HG02642 (cell line): Measurements from ENCODE around the gene TBC1D22A.

ENCODE experiments used
- ATAC-seq: cut with Tn5 transposase; IDR thresholded peaks from one replicate; pipeline ENCODE4 v1.9.1; 2021; ENCODE audit warnings: mild to moderate bottlenecking; ENCODE audit not compliant: unreplicated experiment, poor library complexity

Gene TBC1D22A

DNA sequence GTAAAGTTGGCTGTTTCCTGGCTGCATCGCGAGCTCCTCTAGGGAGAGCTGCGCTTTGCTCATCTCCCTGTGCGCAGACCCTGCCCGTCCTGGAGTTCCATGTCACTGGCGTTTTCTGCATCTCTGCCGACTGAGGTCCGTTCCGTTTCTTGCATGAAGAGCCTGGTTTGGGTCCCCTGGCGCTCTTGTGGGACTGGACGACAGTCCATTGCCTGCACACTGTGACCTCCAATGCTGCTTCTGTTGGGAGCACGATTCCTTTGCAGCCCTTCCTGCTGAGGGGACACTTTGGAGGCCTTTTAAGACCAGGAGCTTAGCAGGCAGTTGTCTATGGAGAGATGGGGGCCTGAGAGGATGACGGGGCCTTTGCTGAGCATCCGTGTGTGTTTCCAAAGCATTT lies 90.3 kb downstream of the TBC1D22A start:
- ATAC-seq, result no peak

DNA sequence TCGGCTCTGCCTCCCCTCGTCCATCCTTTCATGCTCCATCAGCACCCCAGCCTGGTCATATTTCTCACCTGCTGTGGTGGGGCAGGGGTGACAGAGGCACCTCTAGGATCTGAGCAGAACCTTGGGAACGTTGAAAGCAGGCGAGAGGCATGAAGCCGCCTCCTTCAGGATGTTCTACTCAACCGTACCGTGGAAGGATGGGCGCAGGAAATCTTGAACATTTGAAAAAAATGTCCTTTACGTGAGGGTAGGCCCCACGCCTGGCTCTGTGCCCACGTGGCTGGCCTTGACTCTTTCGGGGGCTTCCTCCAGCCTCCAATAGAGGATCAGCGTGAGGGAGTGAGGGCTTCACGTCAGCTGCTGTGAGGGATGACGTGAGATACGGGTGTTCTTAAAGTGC lies 90.7 kb downstream of the TBC1D22A start:
- ATAC-seq, result no peak

DNA sequence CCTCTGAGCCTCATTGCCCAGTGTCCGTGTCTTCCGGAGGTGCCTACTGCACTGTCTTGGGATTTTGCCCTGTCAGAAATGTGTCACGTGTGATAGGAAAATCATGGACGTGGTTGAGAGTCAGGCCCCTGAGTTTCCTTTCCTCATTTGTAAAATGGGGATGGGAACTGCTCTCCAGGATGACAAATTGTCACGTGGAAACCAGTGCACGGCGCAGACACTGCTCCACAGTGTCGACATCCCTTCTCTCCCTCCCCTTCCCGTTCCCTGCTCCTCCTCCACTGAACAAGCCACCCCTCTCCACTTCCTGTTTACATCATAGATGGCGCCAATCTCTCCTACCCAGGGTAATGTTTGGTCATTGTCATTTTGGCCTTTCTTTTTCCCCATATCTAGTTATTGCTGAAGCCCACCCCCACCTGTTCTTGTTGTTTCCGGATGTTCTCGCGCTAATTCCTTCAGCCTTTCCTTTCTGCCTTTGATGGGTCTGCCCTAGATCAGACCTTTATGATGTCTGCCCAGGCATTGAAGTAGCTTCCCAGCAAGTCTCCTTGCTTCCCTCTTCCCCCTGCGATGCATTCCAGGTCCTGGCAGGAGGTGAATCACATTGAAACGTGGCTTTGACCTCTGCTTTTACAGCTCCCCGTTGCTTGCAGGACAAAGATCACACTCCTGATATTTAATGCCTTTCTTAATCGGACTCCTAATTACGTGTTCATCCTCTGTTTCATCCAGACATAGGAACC lies 91.8 kb downstream of the TBC1D22A start:
- no peak for ATAC-seq

DNA sequence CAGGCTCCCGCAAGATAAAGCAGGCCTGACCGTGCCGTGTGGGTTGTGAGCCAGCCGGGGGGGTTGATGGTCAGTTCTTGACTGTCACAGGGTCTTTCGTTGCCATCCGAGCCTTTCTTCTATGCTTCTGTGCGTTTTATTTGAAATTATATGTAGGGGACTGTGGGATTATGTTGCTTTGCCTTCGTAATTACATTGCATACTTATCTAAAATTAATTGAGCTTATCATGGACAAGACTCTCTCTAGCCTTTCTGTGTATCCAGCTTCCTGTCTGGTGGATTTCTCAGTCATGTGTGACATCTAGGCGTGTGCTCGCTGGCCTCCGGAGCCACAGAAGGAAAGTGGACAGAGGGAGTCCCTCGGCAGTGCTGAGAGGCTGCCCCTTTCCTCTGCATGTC lies 93.2 kb downstream of the TBC1D22A start:
- ATAC-seq, result no peak

DNA sequence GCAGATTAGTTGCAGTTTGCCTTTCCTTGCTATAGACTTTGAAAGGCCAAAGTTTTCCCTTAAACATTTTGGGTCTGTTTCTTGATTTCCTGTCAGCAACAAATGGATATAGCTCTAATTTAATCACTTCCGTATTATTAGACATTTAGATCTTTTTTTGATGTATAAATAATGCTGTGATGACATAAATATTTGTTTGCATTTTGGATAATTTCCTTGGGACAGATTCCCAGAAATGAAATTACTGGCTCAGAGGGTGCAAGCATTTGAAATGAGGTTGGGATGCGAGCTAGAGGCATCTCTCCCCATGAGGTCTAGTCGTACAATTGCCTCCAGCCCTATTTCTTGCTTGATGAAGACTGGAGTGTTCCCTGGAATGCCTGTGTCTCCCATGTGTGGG lies 94.2 kb downstream of the TBC1D22A start:
- ATAC-seq, result no peak

DNA sequence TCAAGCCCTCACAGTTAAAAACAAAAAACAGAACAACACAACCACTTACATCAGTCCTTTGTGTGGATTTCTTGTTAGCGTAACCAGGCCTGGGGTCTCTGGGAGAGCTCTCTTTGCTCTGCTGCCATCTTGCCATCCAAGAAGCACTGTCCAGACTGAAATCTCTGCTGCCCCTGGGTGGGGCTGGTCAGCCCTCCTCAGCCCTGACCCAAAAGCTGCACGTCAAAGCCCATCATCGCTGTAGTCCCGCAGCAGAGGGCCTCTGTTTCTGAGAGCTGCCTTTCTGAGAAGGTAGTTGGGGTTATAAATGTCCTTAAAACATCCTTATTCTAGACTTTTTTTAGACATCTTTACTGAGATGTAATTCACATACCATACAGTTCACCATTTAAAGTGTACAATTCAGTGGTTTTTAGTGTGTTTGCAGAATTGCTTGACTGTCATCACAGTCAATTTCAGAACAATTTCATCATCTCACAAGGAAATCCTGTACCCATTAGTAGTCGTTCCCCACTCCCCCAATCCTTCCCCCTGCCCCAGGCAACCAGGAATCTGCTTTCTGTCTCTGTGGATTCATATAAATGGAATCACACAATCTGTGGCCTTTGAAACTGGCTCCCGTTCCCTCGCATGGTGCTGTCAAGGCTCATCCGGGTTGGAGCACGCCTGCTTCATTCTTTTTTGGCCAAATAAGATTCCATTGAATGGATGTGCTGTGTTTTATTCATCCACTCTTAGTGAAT lies 94.9 kb downstream of the TBC1D22A start:
- ATAC-seq, result no peak

DNA sequence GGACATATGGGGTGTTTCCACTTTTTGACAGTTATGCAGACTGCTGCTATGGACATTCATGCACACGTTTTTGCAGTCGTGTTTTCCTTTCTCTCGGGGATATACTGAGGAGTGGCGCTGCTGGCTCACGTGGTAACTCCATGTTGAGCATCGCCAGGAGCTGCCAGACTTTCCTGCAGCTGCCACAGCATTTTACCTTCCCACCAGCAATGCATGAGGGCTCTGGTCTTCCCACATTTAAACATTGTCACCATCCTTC lies 95.4 kb downstream of the TBC1D22A start:
- no peak for ATAC-seq

DNA sequence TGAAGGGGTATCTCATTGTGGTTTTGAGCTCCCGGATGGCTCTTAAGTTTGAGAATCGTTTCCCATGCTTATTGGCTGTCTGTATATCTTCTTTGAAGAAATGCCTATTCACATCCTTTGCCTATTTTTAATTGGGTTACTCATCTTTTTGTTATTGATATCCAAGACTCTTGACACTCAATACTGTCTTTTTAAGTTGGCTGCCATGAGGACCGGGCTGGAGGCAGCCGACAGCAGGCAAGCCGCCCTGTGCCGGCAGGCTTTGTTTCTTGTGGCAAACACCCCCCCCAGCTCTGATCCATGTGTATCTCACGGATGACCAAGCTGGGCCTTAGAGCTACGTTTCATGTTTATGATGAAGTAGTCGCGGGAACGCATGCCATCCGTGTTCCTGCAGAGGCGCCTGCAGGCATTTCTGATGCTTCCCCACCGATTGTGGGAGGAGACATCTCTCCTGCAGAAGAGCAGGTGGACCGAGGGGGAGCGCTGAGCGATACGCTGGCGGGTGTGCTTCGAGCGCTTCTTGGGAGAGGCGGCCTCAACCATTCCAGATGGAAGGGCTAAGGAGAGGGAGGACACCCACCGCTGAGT lies 95.8 kb downstream of the TBC1D22A start:
- no peak for ATAC-seq

DNA sequence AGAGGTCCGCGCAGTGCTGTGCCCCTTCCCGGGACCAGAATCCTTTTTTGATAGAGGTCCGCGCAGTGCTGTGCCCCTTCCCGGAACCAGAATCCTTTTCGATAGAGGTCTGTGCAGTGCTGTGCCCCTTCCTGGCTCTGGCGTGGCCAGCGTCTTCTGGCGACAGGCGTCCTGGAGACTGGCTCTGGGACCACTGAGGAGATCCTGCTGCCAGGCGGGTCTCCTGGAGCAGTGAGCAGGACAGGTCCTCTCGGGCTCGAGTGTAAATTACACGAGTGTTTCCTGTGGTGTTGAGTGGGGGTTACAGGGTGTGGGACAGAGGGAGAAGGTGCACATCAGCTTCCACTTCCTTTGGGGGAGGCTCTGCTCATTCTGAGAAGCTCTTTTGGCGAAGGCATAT lies 98.1 kb downstream of the TBC1D22A start:
- ATAC-seq, result no peak

DNA sequence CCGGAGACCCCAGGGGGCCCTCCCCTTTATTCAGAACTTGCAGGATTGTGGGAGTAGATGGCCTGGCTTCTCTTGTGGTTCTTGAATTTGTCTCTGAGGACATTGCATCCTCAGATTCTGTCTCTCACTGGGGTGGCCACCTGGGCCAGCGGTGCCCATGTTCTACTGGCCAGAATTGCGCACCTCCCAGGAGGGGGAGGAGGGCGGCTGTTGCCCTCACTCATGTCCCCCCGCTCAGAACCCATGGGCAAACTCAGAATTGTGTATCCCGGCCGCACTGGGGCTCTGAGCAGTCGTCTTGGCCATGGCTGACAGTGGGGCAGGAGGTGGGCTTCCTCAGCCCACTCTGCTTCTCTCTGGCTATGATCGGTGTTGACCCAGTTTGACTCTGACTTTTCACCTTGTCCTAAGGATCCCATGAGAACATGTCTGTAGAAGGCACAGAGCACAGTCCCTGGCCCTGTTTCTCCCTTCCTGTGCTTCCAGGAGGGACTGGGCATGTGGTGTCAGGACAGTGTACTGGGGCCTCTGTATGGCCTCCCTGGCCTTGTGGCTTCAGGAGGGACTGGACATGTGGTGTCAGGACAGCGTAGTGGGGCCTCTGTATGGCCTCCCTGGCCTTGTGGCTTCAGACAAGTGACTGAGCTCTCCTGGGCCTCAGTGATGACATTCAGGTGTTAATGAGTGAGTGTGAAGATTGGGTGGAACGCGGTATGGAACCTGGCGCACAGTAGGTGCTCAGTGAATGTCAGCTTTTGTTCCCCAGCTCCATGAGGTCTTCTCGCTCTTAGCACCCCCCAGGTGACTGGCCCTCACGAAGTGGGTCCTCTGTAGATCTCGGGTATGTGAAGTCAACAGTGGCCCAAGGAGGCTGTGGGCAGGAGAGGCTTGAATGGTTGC lies 99.3 kb downstream of the TBC1D22A start:
- ATAC-seq, result no peak

DNA sequence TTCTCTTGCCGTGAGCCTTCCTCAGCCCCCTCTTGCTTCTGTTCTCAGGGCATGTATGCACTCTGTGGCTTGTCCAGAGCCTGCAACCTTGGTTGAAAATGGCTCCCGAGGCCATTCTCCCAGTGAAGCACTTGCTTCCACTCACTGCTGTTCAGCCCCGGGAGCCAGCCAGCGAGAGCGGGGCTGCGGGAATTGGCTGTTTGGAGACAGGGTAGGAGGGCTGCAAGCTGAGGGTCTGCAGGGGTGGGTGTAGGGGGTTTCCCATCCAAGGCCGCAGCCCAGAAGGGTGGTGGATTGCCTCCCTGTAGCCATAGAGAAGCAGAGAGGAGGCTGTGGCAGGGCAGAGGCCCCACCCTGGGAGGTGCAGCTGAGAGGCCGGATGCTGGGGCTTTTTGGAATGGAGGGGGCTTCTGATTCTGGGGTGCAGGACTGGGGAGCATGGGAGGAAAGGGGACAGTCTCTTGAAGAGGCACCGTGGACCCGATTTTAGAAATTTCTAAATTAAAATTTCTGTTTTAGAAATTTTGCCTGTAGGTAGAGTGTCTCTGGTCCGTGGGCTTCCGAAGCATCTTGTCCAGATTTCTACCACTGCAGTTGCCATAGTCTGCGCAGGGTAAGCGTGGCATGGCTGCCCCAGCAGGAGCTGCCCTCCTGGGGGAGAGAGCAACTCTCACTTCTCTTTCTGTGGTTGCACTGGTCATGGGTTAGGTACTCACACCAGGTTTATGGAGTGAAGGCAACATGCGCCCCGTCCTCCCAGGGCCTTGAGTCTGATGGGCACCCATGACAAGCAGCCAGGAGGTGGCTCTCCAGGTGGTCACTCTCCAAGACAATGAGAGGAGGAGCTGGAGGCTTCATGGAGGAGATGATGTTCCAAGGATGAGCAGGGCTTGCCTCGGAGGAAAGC lies 100.2 kb downstream of the TBC1D22A start:
- no peak for ATAC-seq

DNA sequence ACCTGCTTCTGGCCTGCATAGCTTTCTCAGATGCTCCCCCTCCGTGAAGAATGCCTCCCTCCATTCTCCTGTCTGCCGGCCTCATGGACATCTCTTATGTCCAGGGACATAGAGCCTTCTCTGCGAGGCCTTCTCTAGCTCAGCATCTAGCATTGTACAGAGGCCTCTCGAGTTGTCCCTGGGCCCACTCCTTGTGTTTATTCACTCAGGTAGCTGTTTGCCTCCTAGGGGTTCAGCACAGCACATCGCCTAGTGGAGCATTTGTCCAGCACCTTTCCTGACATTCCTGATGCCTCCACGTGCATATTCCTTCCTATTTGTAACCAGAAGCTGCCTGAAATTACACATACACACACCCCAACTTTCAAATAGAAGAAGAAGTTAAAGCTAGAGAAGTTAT lies 101.3 kb downstream of the TBC1D22A start:
- no peak for ATAC-seq

DNA sequence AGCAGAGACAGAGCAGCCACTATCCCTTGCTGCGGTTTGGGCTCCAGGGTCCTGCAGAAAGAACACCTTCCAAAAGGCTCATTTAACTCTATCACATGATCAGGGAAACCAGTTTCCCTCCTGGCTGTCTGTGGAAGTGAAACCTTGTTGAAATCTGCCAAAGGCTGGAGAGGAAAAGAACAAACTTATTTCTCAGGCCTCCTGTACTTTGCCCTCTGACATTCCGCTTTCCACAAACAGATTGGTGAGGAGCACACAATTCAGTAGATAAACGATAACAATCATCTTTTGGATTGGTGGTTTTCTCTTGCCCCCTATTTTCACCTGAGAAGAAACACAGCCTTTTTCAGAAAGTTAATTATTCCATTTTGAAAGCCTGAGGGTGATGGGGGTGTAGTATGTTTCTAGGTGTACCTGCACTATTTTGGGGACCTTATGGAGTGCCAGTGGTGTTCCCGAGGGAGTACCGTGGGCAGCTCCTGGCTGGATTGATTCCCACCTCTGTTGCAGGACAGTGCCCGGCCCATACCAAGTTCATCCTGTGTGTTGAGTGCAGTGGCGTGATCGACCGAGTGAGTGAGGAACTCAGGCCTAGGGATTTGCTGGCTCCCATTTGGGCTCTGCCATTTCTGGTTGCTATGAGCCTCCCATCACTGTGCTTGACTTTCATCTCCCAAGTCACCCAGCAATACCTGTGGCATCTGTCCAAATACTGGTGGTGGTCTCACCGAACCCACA lies 102.0 kb downstream of the TBC1D22A start:
- no peak for ATAC-seq

DNA sequence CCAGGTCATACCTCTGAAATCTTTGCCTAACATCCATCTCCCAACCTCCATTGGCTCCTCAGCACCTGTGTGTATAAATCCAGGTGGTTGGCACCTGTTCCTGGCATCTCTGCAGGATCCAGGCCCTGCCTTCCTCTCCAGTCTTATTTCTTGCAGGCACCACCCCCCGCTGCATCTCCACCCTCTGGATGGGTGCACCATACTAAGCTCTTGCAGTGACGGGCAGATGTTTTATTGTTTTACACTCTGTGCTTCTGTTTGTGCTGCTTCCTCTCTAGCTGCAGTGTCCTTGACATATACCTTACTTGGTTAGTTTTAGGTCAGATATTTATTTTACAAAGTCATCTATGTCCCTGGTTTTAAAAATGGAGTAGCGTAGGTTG lies 102.6 kb downstream of the TBC1D22A start:
- ATAC-seq, result no peak

DNA sequence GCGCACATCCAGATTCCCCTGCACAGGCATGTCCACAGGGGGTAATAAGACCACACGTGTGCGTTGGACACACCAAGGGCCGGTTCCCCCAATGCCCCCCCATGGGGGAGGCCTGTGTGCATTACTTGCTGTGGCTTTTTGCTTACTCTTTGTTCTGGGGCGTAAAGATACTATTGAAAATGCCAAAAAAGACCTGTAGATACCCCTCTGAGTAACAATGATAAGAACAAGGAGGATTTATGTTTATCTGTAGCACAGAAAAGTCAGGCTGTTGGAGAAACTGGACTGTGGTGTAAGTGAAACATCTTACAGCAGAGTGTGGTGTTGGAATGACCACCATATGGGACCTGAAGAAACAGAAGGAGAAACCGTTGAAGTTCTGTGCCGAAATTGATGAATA lies 103.2 kb downstream of the TBC1D22A start:
- no peak for ATAC-seq

DNA sequence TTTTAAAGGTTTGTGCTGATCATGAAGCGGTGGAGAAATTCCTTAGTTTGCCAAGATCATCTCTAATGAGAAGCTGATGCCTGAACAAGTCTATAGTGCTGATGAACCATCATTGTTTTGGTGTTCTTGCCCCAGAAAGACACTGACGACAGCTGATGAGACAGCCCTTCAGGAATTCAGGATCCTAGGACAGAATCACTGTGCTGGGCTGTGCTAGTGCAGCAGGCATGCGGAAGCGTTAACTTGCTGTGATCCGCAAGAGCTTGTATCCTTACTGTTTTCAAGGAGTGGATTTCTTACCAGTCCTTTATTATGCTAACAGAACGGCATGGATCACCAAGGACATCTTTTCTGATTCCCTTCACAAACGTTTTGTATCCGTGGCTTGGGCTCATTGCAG lies 104.1 kb downstream of the TBC1D22A start:
- no peak for ATAC-seq

DNA sequence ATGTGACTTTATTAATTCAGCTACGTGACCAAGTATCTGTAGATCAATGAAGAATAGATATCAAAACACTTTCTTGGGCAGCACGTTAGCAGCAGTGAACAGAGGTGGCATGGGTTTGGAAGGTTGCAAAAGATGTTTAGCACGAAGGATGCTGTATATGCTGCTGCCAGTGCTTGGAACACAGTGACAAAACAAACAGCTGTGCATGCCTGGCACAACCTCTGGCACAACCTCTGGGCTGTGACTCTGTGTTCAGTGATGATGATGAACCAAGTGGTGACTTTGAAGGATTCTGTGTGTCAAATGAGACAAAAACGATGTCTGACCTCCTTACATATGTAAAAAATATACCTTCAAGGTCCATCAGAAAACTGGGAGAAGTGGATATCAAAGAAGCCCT lies 104.7 kb downstream of the TBC1D22A start:
- no peak for ATAC-seq

DNA sequence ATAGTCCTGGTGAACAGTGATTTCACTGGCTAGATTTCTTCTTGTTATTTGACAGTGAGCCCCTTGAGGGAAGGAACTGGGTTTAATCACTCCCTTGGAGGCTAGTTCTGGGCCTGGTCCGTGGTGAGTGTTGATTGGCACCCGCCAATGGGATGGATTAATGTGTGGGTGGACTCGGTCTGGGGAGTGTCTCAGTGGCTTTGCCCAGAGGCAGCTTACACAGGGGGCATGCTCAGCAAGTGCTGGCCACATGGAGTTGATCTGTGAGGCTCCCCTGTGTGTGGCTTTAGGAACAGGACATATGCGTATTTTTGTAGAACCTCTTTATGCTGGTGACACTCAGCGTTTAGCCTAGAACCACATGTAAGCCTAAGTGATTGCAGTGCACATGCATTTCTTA lies 106.9 kb downstream of the TBC1D22A start:
- ATAC-seq, result no peak

DNA sequence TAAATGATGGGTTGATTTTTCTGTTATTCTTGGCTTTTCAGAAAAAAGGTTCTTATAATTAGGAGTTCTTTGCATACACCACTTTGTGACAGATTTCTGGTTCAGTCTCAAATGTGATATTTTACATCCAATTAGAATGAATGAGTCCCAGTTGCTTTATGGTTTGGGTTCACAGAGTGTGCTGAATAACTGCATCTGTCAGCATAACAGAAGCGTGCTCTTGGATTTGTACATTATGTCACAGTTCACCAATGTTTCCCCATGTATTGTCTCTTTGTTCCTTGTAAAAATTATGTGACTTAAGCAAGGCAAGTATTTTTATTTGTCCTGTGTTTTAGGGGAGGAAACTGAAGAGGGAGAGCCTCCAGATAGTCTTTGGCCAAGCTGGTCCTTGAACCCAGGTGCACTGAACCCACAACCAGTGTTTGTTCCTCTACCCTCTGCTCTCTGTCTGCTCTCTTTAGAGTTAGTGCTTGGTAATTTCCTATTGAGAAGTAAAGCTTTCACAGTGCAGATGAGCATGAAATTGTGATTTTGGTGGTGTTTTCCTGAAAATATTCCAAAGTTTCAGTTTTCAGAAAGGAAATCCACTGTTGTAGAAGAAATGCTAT lies 107.5 kb downstream of the TBC1D22A start:
- no peak for ATAC-seq
